Osteocyte (in vitro differentiated cells): Measurements from ENCODE around the gene SH3BGR. TPM values are rescaled to one million over a fixed set of nuclear protein-coding genes. Genes with fewer than 3 reads are reported as not detected.

ENCODE experiments used
- DNase-seq: peaks from one replicate; pipeline ENCODE4 v3.0.0; 2021; ENCODE audit warnings: mixed read lengths; ENCODE audit not compliant: unreplicated experiment; ENCODE audit errors: extremely low spot score
- H3K27ac Mint-ChIP-seq: one replicate; pipeline ENCODE4 v1.8.0; 2021; ENCODE audit warnings: mild to moderate bottlenecking, mixed read lengths; ENCODE audit not compliant: unreplicated experiment
- H3K27me3 Mint-ChIP-seq: one replicate; pipeline ENCODE4 v1.8.0; 2021; ENCODE audit warnings: mixed read lengths; ENCODE audit not compliant: unreplicated experiment
- H3K36me3 Mint-ChIP-seq: one replicate; pipeline ENCODE4 v1.8.0; 2021; ENCODE audit warnings: mixed read lengths; ENCODE audit not compliant: unreplicated experiment
- H3K4me1 Mint-ChIP-seq: one replicate; pipeline ENCODE4 v1.8.0; 2021; ENCODE audit warnings: mixed read lengths; ENCODE audit not compliant: unreplicated experiment
- H3K4me3 Mint-ChIP-seq: one replicate; pipeline ENCODE4 v1.8.0; 2021; ENCODE audit warnings: mild to moderate bottlenecking, moderate library complexity, mixed read lengths; ENCODE audit not compliant: unreplicated experiment
- H3K9me3 Mint-ChIP-seq: one replicate; pipeline ENCODE4 v1.8.0; 2021; ENCODE audit warnings: mixed read lengths; ENCODE audit not compliant: unreplicated experiment
- CTCF ChIP-seq: fragments of 200-600 bp; sonication (generic); IDR thresholded peaks from 2 replicates; pipeline ENCODE4 v1.5.0; 2021; ENCODE audit warnings: antibody characterized with exemption, mild to moderate bottlenecking, moderate library complexity
- total RNA-seq: library from RNA; stranded (reverse); gene quantifications from 2 replicates; pipeline ENCODE4 v1.2.1, GENCODE V29; 2021

SH3BGR gene
- total RNA-seq, 1 donor from 2014 or later = 1.2 TPM

DNA sequence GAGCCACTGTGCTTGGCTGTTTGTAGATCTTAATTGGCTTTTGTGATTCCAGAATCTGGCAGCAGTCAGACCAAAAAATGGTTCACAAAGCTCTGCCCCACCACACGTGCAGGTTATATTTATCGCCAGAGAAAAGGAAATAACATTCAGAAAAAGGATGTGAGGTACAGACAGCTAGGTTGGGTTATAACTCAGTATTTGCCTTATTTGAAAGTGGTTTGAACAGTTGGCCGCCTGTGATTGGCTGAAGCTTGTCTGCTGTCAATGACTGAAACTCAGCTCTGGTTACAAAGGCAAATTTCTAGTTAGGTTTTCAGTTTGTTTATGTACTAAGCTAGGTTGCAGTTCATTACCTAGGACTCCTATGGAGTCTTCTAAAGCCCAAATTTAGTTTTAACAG, 9.6 kb downstream of the SH3BGR start:
- H3K4me1 Mint-ChIP-seq = no peaks in the 10 kb centered on the region
- TF ChIP-seq CTCF = no peak

DNA sequence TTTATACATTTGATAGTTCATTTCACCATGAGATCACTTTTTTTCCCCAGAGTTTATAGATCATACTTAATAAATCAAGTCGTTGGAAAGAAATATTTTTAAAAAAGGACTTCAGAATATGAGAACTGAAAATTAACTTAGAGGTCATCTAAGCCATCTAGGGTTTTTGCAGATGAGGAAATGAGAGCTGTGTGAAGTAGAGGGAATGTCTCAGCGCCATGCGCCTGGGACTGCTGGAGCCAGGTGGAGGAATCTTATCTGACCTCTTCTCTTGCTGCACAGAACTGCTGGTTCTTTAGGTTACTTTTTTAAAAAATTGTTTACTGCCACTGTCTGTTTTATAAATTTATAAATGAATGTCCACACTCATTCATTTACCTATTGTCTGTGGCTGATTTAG, 11.5 kb downstream of the SH3BGR start:
- TF ChIP-seq CTCF = no peak
- no peaks in the 10 kb centered on the region for H3K4me1 Mint-ChIP-seq
- H3K27me3 Mint-ChIP-seq = peaks cover 13% of the 10 kb centered on the region

More for the DNA sequence above, 9.6 kb downstream of the SH3BGR start:
- DNase-seq = no peak
- H3K27me3 Mint-ChIP-seq = peaks cover 6% of the 10 kb centered on the region
- H3K9me3 Mint-ChIP-seq = no peaks in the 10 kb centered on the region
- H3K27ac Mint-ChIP-seq = no peak overlapping the region
- no peaks in the 10 kb centered on the region for H3K36me3 Mint-ChIP-seq
- no peak overlapping the region for H3K4me3 Mint-ChIP-seq

GRCh38 chr21:39466584-39466983, 14.8 kb downstream of the SH3BGR start:
- H3K9me3 Mint-ChIP-seq = no peaks in the 10 kb centered on the region
- no peaks in the 10 kb centered on the region for H3K4me1 Mint-ChIP-seq
- no peaks in the 10 kb centered on the region for H3K36me3 Mint-ChIP-seq
- TF ChIP-seq CTCF = no peak
- peaks cover 21% of the 10 kb centered on the region for H3K27me3 Mint-ChIP-seq
- DNase-seq = no peak
- H3K4me3 Mint-ChIP-seq = no peak overlapping the region
- H3K27ac Mint-ChIP-seq = no peak overlapping the region

More for the DNA sequence above, 11.5 kb downstream of the SH3BGR start:
- Mint-ChIP-seq H3K27ac (no peak overlapping the region), H3K9me3 (no peaks in the 10 kb centered on the region), H3K4me3 (no peak overlapping the region), H3K36me3 (no peaks in the 10 kb centered on the region)
- no peak for DNase-seq

GRCh38 chr21:39467746-39468145, 16.0 kb downstream of the SH3BGR start:
- H3K36me3 Mint-ChIP-seq = no peaks in the 10 kb centered on the region
- H3K4me3 Mint-ChIP-seq = no peak overlapping the region
- H3K9me3 Mint-ChIP-seq = no peaks in the 10 kb centered on the region
- no peak for TF ChIP-seq CTCF
- no peaks in the 10 kb centered on the region for H3K4me1 Mint-ChIP-seq
- peaks cover 19% of the 10 kb centered on the region for H3K27me3 Mint-ChIP-seq
- H3K27ac Mint-ChIP-seq = no peak overlapping the region
- DNase-seq = no peak

DNA sequence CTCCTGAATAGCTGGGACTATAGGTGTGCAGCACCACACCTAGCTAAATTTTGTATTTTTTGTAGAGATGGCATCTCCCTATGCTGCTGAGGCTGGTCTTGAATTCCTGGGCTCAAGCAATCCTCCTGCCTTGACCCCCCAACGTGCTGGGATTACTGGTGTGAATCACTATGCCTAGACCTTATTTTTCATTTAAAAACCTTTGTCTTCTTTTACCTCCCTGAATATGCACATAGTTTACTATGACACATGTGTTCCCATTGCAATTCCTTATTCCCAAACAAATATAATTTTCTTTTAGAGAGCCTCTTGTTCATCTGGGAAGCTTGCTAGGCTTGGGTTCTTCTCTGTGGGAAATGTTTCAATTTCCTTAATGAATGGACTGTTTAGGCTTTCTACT, 16.8 kb downstream of the SH3BGR start:
- no peaks in the 10 kb centered on the region for H3K4me1 Mint-ChIP-seq
- DNase-seq = no peak
- H3K4me3 Mint-ChIP-seq = no peak overlapping the region
- no peaks in the 10 kb centered on the region for H3K36me3 Mint-ChIP-seq
- peaks cover 18% of the 10 kb centered on the region for H3K27me3 Mint-ChIP-seq
- no peak for TF ChIP-seq CTCF
- no peaks in the 10 kb centered on the region for H3K9me3 Mint-ChIP-seq
- H3K27ac Mint-ChIP-seq = no peak overlapping the region
